KBM-7 (cell line): ENCODE data around the gene FN1.

Source experiments
- DNase-seq: peaks from one replicate; pipeline ENCODE4 v3.0.0-alpha.2; 2015
- in situ Hi-C: fragments of 300-500 bp; cut with MboI; formaldehyde crosslinking; loops from 2 replicates; pipeline ENCODE4 v1.14.3; 2020; ENCODE audit warnings: low sequenced_read_pairs, low pct_unique_long_range_greater_than_20kb, mixed read lengths

Gene FN1

GRCh38 chr2:215435870-215436704, at the start of gene FN1:
Gene FN1 (minus strand): TSS chr2:215436068. CDS start chr2:215435802, 266 bp downstream.
- peak; percentile 68 for DNase-seq

GRCh38 chr2:215485032-215485431, 49.2 kb upstream of the FN1 start:
- no peak for DNase-seq
- in situ Hi-C loops: no loop called here

More at GRCh38 chr2:215435870-215436704, at the start of gene FN1:
- in situ Hi-C loops: no loop called here

GRCh38 chr2:215484570-215484969, 48.7 kb upstream of the FN1 start:
- in situ Hi-C loops: no loop called here
- no peak for DNase-seq

GRCh38 chr2:215483431-215483830, 47.6 kb upstream of the FN1 start:
- in situ Hi-C loops: no loop called here
- DNase-seq: no peak

GRCh38 chr2:215479536-215480240, 43.8 kb upstream of the FN1 start:
- DNase-seq: no peak
- in situ Hi-C loops: no loop called here

- DNase-seq: no peak
- in situ Hi-C loops: no loop called here
These were observed 43.3 kb upstream of the FN1 start for GRCh38 chr2:215479121-215479520.

GRCh38 chr2:215476424-215476823, 40.6 kb upstream of the FN1 start:
- DNase-seq: no peak
- in situ Hi-C loops: no loop called here

GRCh38 chr2:215466097-215466909, 30.4 kb upstream of the FN1 start:
- in situ Hi-C loops: no loop called here
- no peak for DNase-seq

GRCh38 chr2:215465256-215465655, 29.4 kb upstream of the FN1 start:
- DNase-seq: no peak
- in situ Hi-C loops: no loop called here

GRCh38 chr2:215461836-215462532, 26.1 kb upstream of the FN1 start:
- in situ Hi-C loops: no loop called here

GRCh38 chr2:215460682-215461382, 25.0 kb upstream of the FN1 start:
- in situ Hi-C loops: no loop called here
- DNase-seq: no peak

More at GRCh38 chr2:215461836-215462532, 26.1 kb upstream of the FN1 start:
- no peak for DNase-seq

GRCh38 chr2:215455958-215456357, 20.1 kb upstream of the FN1 start:
- DNase-seq: no peak
- in situ Hi-C loops: no loop called here

GRCh38 chr2:215454519-215455246, 18.8 kb upstream of the FN1 start:
- in situ Hi-C loops: no loop called here

GRCh38 chr2:215452725-215453124, 16.9 kb upstream of the FN1 start:
- in situ Hi-C loops: no loop called here
- DNase-seq: no peak

More at GRCh38 chr2:215454519-215455246, 18.8 kb upstream of the FN1 start:
- DNase-seq: peak; percentile 48

GRCh38 chr2:215451012-215451756, 15.3 kb upstream of the FN1 start:
- DNase-seq: no peak
- in situ Hi-C loops: no loop called here

GRCh38 chr2:215450188-215451011, 14.5 kb upstream of the FN1 start:
- DNase-seq: no peak
- in situ Hi-C loops: no loop called here
